K562 (cell line): ENCODE measurements around the gene CRNN. TPM values are rescaled to one million over a fixed set of nuclear protein-coding genes. Genes with fewer than 3 reads are reported as not detected.

Source experiments
- CREM ChIP-seq: IDR thresholded peaks from 2 replicates; pipeline ENCODE4 v1.6.1; 2014; ENCODE audit warnings: antibody characterized with exemption, low read depth
- KDM4B ChIP-seq, 2 experiments: fragments of 450-650 bp in 1 of 2; sonication (generic) in 1 of 2; IDR thresholded peaks; 2 replicates each; pipeline ENCODE4 v1.6.1; 2016 to 2017; ENCODE audit warnings: borderline replicate concordance in 2 of 2, antibody characterized with exemption in 1 of 2, low read depth in 1 of 2, mild to moderate bottlenecking in 1 of 2
- ZNF24 ChIP-seq: fragments of 450-650 bp; IDR thresholded peaks from 2 replicates; pipeline ENCODE4 v1.6.1; 2016
- ZNF311 ChIP-seq: fragments of 250-450 bp; sonication (Bioruptor Pico); IDR thresholded peaks from 2 replicates; pipeline ENCODE4 v1.4.0; 2020; ENCODE audit warnings: mild to moderate bottlenecking, moderate library complexity
- polyA plus RNA-seq, 8 experiments: library from polyadenylated mRNA; depleted of rRNA in 4 of 8; stranded (reverse) in 5 of 8; unstranded in 3 of 8; fragments of >200 nt; fragmentation: Nextera tagmentation in 2 of 8; fragmentation: Illumina TruSeq in 1 of 8; extraction: Ambion mirVana in 2 of 8; extraction: Trizol in 1 of 8; gene quantifications; 2 replicates each; pipeline versions ENCODE4 v1.2.1 to v1.2.3, GENCODE V29; 2011 to 2014; ENCODE audit warnings: inconsistent platforms in 1 of 8, missing spikeins in 1 of 8
- total RNA-seq, 7 experiments: library from RNA; depleted of rRNA in 6 of 7; stranded (reverse); fragments of >200 nt in 6 of 7; fragmentation: Illumina TruSeq in 2 of 7; extraction: Trizol in 2 of 7; gene quantifications; 2 replicates each; pipeline versions ENCODE4 v1.2.1 to v1.2.3, GENCODE V29; 2011 to 2021; ENCODE audit warnings: low replicate concordance in 1 of 7
- TF ChIP-seq, protein P1 (sequence below): fragments of 250-450 bp; sonication (Bioruptor Pico); IDR thresholded peaks from 2 replicates; pipeline ENCODE4 v1.8.0; 2022; ENCODE audit warnings: moderate library complexity, mild to moderate bottlenecking, inconsistent platforms
- TF ChIP-seq, protein P2 (sequence below): fragments of 450-650 bp; conservative IDR thresholded peaks from 2 replicates; pipeline ENCODE4 v1.6.1; 2016; ENCODE audit warnings: missing genetic modification characterization, low read depth, mild to moderate bottlenecking, control low read depth, missing compliant biosample characterization
- TF ChIP-seq, protein P3 (sequence below): sonication (generic); formaldehyde crosslinking; IDR thresholded peaks from 2 replicates; pipeline ENCODE4 v1.8.1; 2023; ENCODE audit warnings: mild to moderate bottlenecking, missing genetic modification reagents

Gene CRNN
- total and polyA plus RNA-seq, 9 of the 15 experiments (the other 6 are each of a cell fraction or from before 2014, with no cell fraction given), result not detected

DNA sequence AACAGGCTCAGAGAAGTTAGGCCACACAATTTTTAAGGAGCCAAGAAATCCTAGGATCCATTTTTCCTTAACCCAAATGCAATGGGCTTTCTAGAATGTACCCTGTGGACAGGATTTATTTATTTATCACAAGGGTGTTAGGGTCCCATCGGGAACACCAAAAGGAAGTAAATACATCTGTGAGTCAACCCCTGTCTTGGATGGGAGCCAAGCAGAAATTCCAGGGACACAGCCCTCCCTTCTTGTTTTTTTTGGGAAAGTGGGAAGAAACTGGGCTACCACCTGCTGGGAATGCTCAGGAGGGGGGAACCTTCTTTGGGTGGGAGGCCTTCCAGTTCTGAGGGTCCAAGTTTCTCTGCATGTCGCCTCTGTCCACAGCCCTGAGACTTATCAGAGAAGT, 1.3 kb downstream of the CRNN start (continued):
- no peak for TF ChIP-seq CREM
- no peak for TF ChIP-seq KDM4B (IDR thresholded peaks at IDR 0.05; ENCODE audit: borderline replicate concordance in 2 of 2, low read depth in 1 of 2)
- TF ChIP-seq ZNF24, result no peak
- TF ChIP-seq, protein P1, sequence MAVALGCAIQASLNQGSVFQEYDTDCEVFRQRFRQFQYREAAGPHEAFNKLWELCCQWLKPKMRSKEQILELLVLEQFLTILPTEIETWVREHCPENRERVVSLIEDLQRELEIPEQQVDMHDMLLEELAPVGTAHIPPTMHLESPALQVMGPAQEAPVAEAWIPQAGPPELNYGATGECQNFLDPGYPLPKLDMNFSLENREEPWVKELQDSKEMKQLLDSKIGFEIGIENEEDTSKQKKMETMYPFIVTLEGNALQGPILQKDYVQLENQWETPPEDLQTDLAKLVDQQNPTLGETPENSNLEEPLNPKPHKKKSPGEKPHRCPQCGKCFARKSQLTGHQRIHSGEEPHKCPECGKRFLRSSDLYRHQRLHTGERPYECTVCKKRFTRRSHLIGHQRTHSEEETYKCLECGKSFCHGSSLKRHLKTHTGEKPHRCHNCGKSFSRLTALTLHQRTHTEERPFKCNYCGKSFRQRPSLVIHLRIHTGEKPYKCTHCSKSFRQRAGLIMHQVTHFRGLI (CRISPR knock-in tag), result no peak
- TF ChIP-seq, protein P2, sequence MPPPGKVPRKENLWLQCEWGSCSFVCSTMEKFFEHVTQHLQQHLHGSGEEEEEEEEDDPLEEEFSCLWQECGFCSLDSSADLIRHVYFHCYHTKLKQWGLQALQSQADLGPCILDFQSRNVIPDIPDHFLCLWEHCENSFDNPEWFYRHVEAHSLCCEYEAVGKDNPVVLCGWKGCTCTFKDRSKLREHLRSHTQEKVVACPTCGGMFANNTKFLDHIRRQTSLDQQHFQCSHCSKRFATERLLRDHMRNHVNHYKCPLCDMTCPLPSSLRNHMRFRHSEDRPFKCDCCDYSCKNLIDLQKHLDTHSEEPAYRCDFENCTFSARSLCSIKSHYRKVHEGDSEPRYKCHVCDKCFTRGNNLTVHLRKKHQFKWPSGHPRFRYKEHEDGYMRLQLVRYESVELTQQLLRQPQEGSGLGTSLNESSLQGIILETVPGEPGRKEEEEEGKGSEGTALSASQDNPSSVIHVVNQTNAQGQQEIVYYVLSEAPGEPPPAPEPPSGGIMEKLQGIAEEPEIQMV (tag), result no peak
- no peak for TF ChIP-seq ZNF311 (CRISPR knock-in tag)
- TF ChIP-seq, protein P3, sequence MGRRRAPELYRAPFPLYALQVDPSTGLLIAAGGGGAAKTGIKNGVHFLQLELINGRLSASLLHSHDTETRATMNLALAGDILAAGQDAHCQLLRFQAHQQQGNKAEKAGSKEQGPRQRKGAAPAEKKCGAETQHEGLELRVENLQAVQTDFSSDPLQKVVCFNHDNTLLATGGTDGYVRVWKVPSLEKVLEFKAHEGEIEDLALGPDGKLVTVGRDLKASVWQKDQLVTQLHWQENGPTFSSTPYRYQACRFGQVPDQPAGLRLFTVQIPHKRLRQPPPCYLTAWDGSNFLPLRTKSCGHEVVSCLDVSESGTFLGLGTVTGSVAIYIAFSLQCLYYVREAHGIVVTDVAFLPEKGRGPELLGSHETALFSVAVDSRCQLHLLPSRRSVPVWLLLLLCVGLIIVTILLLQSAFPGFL (CRISPR knock-in tag), result no peak
